HG02938 (cell line): ENCODE results near the gene ODAD2.
"Not testable (repeated sequence)": the region's sequence is repeated elsewhere in the genome, so short reads cannot be mapped to it uniquely, and the experiment has no call there.

Experiments used
- ATAC-seq: cut with Tn5 transposase; IDR thresholded peaks from one replicate; pipeline ENCODE4 v1.9.1; 2021; ENCODE audit warnings: mild to moderate bottlenecking, moderate library complexity; ENCODE audit not compliant: unreplicated experiment

ODAD2 gene

DNA sequence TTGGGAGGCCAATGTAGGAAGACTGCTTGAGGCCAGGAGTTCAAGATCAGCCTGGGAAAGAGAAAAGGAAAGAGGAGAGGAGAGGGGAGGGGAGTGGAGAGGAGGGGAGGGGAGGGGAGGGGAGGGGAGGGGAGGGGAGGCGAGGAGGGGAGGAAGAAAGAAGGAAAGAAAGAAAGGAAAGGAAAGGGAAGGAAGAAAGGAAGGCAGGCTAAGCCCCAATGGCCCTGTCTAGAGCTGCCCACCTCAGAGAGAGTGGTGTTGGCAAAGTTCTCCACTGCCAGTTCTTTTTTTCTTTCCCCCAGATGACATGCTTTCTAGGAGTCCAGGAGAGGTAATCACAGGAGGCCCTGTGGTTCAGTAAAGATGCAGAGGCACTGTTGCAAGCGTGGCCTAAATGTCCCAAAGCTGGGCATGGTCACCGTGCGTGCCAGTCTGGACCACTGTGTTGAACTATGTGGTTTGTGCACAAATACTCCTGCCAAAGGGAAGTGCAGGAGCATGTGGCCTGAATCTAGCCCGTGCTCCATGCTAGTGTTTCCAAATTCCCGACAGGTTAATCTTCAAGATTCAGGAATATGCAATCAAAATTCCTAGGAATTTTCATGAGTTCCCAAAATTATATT lies 39.7 kb downstream of the ODAD2 start:
- ATAC-seq = no peak

DNA sequence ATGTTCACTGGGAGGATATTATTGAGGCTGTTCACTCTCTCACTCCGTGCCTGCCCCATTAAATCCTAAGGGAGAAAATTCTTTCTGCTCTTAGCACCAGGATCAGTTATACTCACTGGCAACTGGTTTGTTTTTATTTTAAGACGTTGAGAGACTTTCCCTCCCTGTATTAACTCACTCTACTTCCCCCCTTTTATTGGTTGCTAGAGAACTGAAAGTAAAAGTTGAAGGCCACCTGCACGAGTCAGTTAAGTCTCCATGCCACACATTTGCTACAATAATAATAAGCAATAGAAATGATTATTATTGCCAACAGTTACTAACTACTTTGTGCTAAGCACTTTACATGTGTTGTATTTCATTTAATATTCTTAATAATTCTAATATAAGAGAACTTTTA lies 40.5 kb downstream of the ODAD2 start:
- ATAC-seq = peak; percentile 81

DNA sequence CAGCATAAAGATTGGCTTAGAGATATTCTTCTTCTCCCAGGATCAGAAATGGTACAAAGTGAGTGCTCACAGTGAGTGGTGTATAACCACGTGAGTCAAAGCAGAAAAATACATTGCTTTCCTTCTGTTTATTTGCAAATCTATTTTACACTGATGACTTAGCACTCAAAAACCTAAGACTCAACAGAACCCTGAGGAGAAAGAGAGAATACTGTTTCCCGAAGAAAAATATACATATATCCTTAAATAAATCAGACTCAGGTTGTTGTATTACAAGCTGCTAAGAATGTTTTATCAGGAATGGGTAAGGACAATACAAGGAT lies 48.7 kb downstream of the ODAD2 start:
- ATAC-seq = no peak

DNA sequence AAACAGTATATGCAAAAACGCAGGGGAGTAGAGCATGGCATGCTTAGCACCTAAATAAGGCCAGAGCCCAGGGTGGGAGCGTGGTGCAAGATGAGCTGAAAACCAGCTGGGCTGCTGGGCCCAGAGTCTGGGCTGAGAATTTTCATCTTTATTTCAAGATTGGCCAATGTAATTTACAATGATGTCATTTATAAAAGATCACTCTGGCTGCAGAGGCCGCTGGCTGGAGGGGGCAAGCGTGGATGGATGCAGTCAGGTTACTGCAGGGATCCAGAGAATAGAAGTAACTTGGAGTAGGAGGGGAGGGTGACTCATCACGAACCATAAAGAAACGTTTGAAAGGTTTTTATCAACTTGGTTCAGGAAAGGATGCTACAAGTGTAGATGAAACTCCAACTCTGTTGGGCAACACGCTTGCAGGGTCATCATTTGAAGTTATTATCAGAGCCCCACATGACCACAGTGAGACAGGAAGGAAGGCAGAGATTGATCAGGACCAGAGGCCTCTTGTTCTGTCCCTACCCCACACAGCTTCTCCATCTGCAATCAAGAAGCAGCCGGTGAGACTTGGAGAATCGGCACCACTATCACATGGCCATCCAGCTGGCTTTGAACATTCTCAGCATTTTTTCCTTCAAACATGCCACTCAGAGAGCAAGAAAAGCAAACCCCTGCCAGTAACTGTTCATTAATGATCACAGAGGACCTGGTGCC lies 49.2 kb downstream of the ODAD2 start:
- no peak for ATAC-seq

DNA sequence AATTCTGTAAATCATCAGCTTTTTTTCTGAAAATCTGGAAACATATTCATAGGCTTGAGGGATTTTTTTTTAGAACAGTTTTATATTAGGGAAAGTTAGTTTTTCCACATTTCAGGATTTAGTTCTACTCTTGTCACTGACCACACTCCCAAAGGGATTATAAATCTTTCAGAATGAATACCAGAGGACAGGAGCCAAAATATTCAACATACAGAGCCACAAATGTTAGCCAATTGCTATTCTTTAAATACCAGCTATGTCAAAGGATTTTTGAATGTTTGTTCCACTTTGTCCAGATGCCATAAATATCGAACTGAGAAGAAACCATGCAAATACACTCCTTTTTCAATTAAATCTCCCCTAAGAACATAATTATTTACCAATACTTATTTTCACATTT lies 50.7 kb downstream of the ODAD2 start:
- no peak for ATAC-seq

DNA sequence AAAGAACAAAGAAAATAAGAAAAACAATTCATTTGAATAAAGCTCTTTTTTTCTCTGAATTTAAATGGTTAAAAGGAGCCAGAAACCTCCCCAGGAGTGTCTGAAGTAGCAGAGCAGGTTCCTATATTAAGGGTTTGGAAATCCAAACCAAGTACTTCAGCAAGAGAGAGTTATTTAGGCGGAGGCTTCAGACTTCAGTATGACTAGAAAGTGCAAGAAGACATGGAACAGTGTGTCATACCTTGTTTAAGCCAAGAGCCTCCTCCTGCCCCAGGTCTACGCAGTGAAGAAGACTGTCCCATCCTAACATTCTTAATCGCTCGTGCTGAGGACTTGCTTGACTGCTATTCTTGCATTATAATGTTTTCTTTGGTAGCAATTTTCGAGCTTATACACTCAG lies 51.3 kb downstream of the ODAD2 start:
- ATAC-seq = no peak

DNA sequence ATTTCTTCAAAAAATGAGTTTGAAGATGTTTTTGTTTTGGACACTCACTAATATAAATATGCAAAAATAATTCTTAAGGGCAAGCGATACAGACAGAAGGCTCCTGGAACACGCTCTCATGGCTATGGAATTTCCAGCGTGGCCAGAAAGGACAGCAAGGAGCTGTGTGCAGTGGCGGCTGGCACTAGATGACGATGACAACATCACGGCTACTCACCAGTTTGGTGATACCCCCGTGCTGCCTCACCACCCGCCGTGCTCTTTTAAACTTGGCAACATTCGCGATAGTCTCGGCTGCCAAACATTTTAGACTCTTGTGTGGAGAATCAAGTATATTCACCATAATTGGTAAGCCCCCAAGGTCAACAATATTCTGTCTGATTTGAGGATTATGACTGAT lies 54.9 kb downstream of the ODAD2 start:
- ATAC-seq = no peak

DNA sequence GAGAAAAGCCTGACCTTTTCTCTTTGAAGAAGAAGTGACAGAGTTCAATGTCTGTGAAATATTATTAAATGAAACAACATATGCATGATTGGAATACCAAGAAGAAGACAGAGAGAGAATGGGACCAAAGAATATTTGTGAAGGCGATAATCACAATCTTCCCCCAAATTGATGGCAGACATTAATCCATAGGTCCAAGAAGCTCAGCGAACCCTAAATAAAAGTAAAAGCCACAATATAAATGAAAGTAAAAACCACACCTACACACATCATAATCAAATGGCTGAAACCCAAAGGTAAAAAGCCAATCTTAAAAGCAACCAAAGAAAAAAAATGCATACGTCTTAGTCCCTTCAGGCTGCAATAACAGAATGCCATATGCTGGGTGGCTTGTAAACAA lies 84.0 kb downstream of the ODAD2 start:
- no peak for ATAC-seq

DNA sequence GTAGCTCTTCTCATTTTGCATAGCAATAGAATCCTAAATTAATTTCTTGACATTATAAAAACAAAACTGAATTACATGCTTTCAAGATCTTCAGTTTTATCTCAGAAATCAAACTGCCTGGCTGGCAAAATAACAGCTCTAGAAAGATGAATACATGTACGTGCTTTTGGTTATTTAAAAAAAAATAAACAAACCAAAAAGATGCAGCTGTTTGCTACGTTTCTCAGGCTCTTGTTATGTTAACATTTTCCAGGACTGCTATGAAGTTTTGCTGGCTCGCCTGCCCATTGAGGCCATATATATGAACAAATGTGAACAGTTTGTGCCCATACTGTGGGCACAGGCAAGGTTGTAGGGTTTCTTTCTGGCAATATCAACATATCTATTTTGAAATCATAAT lies 86.6 kb downstream of the ODAD2 start:
- ATAC-seq = no peak

DNA sequence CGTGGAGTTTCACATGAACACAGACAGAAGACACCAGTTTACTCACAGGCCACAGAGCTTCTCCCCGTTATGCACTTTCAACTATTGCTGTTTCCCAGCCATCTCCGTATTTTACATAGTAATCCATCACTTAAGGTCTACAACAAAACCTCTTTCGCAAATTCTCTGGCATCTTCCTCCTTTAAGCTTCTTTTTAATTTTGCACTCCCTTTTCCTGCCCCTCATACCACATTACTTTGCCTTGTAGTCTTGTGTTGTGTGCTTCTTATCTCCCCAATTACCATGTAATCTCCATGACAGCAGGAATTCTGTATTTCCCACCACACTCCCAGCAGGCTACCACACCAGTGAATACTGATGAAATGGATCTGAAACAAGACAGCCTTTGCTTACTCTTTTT lies 87.3 kb downstream of the ODAD2 start:
- no peak for ATAC-seq

DNA sequence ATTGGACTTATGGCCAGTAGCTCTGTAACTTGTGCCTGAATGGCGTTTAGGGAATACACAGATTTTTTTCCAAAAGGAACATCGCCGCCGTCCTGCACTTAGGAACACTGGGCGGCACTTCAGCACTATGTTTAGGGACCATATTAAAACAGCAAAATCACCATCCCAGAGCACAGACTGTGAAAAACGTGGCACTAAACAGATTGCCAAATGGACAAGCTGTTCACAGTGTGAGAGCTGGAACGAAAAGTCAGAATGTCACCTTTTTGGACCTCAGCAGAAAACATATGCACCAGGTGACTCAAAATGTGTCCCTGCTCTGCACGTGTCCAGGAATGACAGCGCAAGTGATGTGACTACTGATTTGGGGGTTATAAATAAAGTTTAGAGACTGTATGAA lies 87.9 kb downstream of the ODAD2 start:
- no peak for ATAC-seq

DNA sequence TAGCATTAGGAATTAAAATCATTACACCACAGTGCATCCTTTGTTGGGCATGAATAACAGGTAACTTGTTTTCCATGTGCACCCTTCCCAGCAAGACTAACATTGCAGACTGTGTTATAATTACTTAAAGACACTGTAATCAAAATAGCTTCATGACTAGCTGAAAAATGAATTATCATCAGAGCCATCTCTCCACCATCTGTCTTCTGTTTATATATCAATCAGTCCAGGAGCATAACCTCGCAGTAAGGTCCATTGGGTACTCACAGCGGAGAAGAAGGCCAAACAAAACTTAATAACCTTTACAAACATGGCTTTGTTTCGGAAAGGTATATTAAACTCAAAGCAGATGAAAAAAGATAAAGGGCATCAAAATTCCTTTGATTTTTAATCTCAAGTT lies 90.6 kb downstream of the ODAD2 start:
- ATAC-seq = no peak

DNA sequence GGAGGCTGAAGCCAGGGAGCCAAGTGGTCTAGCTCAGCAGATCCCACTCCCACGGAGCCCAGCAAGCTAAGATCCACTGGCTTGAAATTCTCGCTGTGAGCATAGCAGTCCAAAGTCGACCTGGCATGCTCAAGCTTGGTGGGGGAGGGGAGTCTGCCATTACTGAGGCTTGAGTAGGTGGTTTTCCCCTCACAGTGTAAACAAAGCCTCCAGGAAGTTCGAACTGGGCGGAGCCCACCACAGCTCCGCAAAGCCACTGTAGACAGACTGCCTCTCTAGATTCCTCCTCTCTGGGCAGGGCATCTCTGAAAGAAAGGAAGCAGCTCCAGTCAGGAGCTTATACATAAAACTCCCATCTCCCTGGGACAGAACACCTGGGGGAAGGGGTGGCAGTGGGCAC lies 99.4 kb downstream of the ODAD2 start:
- ATAC-seq = not testable (repeated sequence)

DNA sequence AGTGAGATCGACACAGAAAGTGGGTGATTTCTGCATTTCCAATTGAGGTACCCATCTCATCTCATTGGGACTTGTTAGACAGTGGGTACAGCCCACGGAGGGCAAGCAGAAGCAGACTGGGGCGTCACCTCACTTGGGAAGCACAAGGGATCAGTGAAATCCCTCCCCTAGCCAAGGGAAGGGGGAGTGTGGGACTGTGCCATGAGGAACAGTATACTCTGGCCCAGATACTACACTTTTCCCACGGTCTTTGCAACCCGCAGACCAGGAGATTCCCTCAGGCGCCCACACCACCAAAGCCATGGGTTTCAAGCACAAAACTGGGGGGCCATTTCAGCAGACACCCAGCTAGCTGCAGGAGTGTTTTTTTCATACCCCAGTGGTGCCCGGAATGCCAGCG lies 99.8 kb downstream of the ODAD2 start:
- no peak for ATAC-seq

DNA sequence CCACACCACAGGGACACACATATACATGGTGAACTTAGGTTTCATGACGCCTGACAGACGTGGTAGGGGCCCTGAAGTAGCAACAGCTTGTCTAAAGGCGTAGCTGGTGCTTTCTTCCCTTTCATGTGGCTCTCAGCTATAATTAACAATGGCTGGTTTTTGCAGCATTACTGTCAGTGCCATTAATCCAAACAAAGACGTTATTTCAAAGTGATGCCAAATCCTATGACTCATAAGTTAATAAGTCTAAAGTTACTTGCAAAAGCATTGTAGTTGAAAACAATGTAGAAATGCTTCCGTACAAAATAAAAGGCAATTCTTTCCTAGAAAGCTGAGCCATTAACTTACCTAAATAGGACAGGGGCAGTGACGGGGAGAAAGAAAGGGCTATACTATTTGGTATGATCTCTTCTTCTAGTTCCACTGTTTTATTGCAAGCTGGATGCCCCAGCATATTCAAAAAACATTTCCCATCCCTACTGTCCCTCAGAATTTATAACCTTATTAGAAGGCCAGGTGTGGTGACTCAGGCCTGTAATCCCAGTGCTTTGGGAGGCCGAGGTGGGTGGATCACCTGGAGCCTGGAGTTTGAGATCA lies 105.4 kb downstream of the ODAD2 start:
- ATAC-seq = no peak

DNA sequence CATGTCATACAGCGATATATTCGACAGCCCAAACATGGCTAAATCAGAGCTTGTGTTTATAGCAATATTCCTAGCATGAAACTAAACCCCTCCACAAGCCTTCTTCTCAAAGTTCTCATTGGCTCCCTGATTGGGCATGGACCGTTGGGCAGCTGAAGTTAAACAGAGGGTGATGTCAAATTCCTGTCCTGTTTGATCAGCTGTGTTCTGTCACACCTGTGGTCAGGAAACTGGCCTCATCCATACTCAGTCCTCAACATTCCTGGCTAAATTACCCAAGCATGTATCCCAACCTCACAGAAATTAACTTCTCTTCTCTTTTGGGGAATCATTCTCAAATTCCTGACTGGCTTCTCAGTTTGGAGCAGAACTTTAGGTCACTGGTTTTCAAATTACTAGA lies 107.9 kb downstream of the ODAD2 start:
- no peak for ATAC-seq

DNA sequence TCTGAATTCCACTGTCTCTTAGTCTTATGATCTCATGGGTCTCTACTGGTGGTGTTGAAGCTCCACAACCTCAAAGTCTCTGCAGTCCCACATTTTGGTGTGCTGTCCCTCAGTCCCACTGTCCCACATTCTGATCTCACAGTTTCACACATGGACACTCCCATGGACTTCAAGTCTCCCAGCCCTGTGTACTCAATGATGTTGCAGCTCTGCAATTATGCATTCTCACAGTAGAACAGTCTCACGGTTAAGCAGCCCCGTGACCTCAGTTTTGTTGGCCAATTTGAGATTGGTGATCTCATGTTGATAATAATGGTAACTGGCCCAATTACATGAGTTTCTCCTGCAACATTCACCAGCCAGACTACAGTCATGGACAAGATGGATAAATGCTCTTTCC lies 109.4 kb downstream of the ODAD2 start:
- ATAC-seq = no peak

DNA sequence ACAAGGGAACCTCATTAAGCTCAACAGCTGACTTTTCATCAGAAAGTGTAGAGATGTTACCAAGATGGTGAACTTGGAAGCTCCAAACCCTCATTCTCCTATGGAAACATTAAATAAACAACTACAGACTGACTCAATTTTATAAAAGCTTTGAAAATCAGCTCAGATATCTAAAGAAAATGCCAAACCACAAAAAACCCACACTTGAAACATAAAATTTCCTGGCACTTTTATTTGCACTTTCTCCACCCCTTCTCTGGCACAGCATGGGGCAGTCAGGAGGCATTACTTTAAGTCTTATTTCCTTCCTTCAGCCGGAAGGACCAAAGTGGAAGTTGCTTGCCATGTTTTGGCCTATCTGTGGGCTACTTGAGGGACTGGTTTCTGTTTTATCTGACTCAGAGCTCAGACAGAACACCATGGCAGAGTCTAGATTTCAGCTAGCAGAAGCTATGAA lies 114.7 kb downstream of the ODAD2 start:
- no peak for ATAC-seq

DNA sequence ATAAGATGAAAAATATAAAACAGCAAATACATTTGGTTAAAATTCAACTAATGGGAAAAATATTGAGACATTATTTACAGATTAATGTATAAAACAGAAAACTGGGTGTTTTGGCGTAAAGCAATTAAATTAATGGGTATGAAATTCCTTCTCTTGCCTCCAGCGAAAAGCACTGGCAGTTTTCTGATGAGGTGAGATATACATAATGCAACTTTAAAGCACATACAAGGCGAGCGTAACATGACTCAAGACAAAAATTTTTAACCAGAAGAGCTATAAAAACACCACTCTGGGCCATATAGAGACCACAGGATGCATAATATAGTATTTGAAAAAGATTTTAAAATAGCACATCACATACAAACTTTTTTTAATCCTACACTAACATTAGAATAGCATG lies 120.6 kb downstream of the ODAD2 start:
- ATAC-seq = no peak

DNA sequence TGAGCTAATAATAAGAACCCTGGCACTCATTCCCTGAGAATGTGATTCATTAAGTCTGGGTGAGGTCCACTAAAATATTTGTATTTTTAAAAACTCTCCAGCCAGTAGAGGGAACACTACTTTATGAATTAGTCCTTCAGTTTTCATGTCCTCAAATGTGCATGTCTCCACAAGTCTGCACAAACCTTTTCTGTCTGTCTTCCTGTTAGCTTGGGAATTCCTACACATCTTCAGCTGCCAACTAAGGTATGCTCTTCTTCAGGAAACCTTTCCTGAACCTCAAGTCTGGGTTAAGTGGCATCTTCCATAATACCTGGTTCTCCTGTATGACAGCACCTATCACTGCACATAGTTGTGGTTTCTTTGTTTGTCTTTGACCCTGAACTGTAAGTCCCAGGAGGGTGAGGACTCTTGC lies 133.7 kb downstream of the ODAD2 start:
- no peak for ATAC-seq

DNA sequence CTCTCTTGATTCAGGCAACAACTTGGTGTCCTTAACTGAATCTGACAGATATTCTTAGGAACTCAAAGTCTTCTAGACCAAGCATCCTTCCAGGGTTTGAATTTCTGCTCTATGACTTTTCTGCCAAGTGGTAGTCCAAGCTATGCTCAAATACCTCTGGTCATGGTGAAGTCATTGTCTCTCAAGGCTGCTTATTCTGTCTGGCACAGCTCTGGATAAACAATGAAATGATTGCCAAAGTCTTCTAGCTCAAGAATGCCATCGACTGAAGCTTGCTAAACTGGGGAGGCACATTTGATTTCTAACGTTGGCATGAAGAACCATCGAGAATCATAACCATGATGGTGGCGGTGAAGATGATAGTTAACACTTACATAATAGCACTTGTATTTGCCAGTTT lies 137.1 kb downstream of the ODAD2 start:
- ATAC-seq = no peak

DNA sequence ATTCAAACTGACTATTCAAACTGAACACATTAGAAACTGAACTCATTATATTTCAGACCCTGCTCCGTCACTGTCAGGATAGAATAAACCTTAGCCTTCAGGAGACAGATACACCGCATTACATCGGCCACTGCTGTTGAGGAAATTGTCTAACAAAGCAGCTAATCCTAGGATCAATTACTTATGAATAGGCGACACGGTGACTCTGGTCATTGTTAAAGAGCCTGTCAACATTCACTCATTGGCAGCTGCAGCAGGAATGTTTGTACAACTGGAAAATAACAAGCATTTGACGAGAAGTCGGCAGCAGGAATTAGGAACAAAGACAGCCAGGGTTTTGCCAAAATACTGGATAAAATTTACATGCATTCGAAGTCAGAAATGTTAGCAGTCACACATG lies 141.3 kb downstream of the ODAD2 start:
- ATAC-seq = no peak

DNA sequence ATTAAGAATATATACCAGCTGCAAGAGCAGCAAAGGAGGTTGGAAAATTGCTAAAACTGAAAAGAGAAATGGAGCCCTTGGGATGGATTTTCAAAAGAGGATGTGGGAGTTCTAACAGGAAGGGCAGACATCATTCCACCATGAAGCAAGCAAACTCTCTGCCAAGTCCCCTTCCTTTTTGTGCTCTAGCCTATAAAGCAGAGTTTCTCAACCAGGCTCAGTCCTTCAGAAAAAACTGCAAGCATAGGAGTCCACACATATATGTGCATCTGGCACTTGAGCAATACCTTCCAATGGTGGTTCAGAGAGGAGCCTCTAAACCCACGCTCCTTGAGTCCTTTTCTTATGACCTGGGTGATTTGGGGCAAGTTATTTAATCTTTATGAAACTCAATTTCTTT lies 154.7 kb downstream of the ODAD2 start:
- no peak for ATAC-seq
